Immature natural killer cell (primary cell): ENCODE results near the gene HDAC7. TPM values are rescaled to one million over a fixed set of nuclear protein-coding genes. Genes with fewer than 3 reads are reported as not detected.

ENCODE experiments used
- DNase-seq, 3 donors: peaks; one replicate each; pipeline ENCODE4 v3.0.0; 2022; ENCODE audit warnings: mixed read lengths in 1 of 3
- H3K27ac Mint-ChIP-seq, 6 donors: one replicate each; pipeline ENCODE4 v1.8.0; 2020; ENCODE audit warnings: mixed read lengths in 6 of 6, mild to moderate bottlenecking in 5 of 6, inconsistent platforms in 4 of 6, moderate library complexity in 3 of 6
- H3K27me3 Mint-ChIP-seq, 3 donors: one replicate each; pipeline ENCODE4 v1.8.0; 2020 to 2021; ENCODE audit warnings: low read depth in 3 of 3, mild to moderate bottlenecking in 3 of 3, mixed read lengths in 3 of 3, moderate library complexity in 3 of 3, inconsistent platforms in 1 of 3
- H3K36me3 Mint-ChIP-seq, 3 donors: one replicate each; pipeline ENCODE4 v1.8.0; 2020; ENCODE audit warnings: mixed read lengths in 3 of 3, inconsistent platforms in 2 of 3, mild to moderate bottlenecking in 2 of 3
- H3K4me1 Mint-ChIP-seq, 2 donors: one replicate each; pipeline ENCODE4 v1.8.0; 2020; ENCODE audit warnings: inconsistent platforms in 2 of 2, mild to moderate bottlenecking in 2 of 2, mixed read lengths in 2 of 2, moderate library complexity in 1 of 2
- H3K4me3 Mint-ChIP-seq, 5 donors: one replicate each; pipeline ENCODE4 v1.8.0; 2020; ENCODE audit warnings: mild to moderate bottlenecking in 5 of 5, mixed read lengths in 5 of 5, inconsistent platforms in 3 of 5, moderate library complexity in 3 of 5
- H3K9me3 Mint-ChIP-seq, 6 donors: one replicate each; pipeline ENCODE4 v1.8.0; 2020; ENCODE audit warnings: mild to moderate bottlenecking in 6 of 6, mixed read lengths in 6 of 6, inconsistent platforms in 4 of 6, moderate library complexity in 3 of 6
- polyA plus RNA-seq, 3 donors: library from polyadenylated mRNA; unstranded; fragments of 300-500 nt; fragmentation: Illumina TruSeq; gene quantifications; one replicate each; pipeline ENCODE4 v1.2.3, GENCODE V29; 2021

The HDAC7 gene
- polyA plus RNA-seq, 3 donors from 2014 or later: 5.9 to 29.1 (median 11.5) TPM

- Mint-ChIP-seq H3K4me1 (peaks cover 19 to 20% of the 10 kb centered on the region in 2 donors), H3K27ac (no peak overlapping the region), H3K4me3 (no peak overlapping the region), H3K27me3 (peaks cover 2 to 16% (median 5%) of the 10 kb centered on the region in 3 donors), H3K9me3 (no peaks in the 10 kb centered on the region), H3K36me3 (no peaks in the 10 kb centered on the region)
- DNase-seq: no peak
These were observed 41.8 kb downstream of the HDAC7 start for GRCh38 chr12:47777741-47778558.

- H3K36me3 Mint-ChIP-seq: no peaks in the 10 kb centered on the region
- H3K27me3 Mint-ChIP-seq: peaks cover 2 to 16% (median 9%) of the 10 kb centered on the region in 3 donors
- no peaks in the 10 kb centered on the region for H3K9me3 Mint-ChIP-seq
- DNase-seq: no peak
- H3K4me1 Mint-ChIP-seq: peaks cover 25 to 26% of the 10 kb centered on the region in 2 donors
- no peak overlapping the region for H3K27ac Mint-ChIP-seq
- no peak overlapping the region for H3K4me3 Mint-ChIP-seq
These were observed 42.6 kb downstream of the HDAC7 start for GRCh38 chr12:47777151-47777550.

GRCh38 chr12:47776471-47777143 lies 43.1 kb downstream of the HDAC7 start:
- Mint-ChIP-seq H3K9me3 (no peaks in the 10 kb centered on the region), H3K27me3 (peaks cover 2 to 16% (median 9%) of the 10 kb centered on the region in 3 donors), H3K4me1 (peaks cover 25 to 26% of the 10 kb centered on the region in 2 donors), H3K4me3 (no peak overlapping the region), H3K27ac (no peak overlapping the region), H3K36me3 (no peaks in the 10 kb centered on the region)
- DNase-seq: no peak

- Mint-ChIP-seq H3K27ac (no peak overlapping the region), H3K36me3 (no peaks in the 10 kb centered on the region), H3K27me3 (peaks cover 2 to 16% (median 9%) of the 10 kb centered on the region in 3 donors), H3K4me3 (peak overlapping the region in 4 of 5 donors; percentile 21 to 77 (median 43)), H3K9me3 (no peaks in the 10 kb centered on the region), H3K4me1 (peaks cover 25 to 26% of the 10 kb centered on the region in 2 donors)
- no peak for DNase-seq
These were observed 44.4 kb downstream of the HDAC7 start for GRCh38 chr12:47775100-47775911.

GRCh38 chr12:47774663-47775062 lies 45.0 kb downstream of the HDAC7 start:
- Mint-ChIP-seq H3K27ac (no peak overlapping the region), H3K36me3 (no peaks in the 10 kb centered on the region), H3K27me3 (peaks cover 2 to 16% (median 9%) of the 10 kb centered on the region in 3 donors), H3K4me3 (peak overlapping the region; percentile 9 to 89 (median 77)), H3K9me3 (no peaks in the 10 kb centered on the region), H3K4me1 (peaks cover 25 to 26% of the 10 kb centered on the region in 2 donors)
- no peak for DNase-seq

- Mint-ChIP-seq H3K27me3 (peaks cover 2 to 15% (median 9%) of the 10 kb centered on the region in 3 donors), H3K4me1 (peaks cover 19 to 21% of the 10 kb centered on the region in 2 donors), H3K4me3 (peak overlapping the region; percentile 77 to 89 (median 86)), H3K9me3 (no peaks in the 10 kb centered on the region), H3K27ac (peak overlapping the region in 3 of 6 donors; percentile 37 to 84 (median 84)), H3K36me3 (no peaks in the 10 kb centered on the region)
- no peak for DNase-seq
These were observed 45.7 kb downstream of the HDAC7 start for GRCh38 chr12:47773858-47774580.

- Mint-ChIP-seq H3K9me3 (no peaks in the 10 kb centered on the region), H3K36me3 (no peaks in the 10 kb centered on the region), H3K4me3 (peak within 1 kb of the TSS; percentile 85 to 89 (median 87)), H3K27me3 (peaks cover 2 to 14% (median 8%) of the 10 kb centered on the region in 3 donors), H3K27ac (peak within 1 kb of the TSS in 5 of 6 donors; percentile 43 to 86 (median 84)), H3K4me1 (peaks cover 17 to 18% of the 10 kb centered on the region in 2 donors)
- peak; percentile 67 to 74 (median 73) for DNase-seq
These were observed 46.4 kb downstream of the HDAC7 start, which contains the start of gene SLC48A1 for GRCh38 chr12:47773062-47773857. Gene SLC48A1, plus strand, starts transcription at chr12:47773238. Its CDS starts 67 bp downstream, at chr12:47773305.

GRCh38 chr12:47772738-47773061 lies 47.0 kb downstream of the HDAC7 start:
- Mint-ChIP-seq H3K4me1 (peaks cover 17 to 18% of the 10 kb centered on the region in 2 donors), H3K27me3 (peaks cover 2 to 14% (median 6%) of the 10 kb centered on the region in 3 donors), H3K4me3 (peak overlapping the region; percentile 83 to 87 (median 85)), H3K27ac (peak overlapping the region in 5 of 6 donors; percentile 43 to 86 (median 61)), H3K36me3 (no peaks in the 10 kb centered on the region), H3K9me3 (no peaks in the 10 kb centered on the region)
- no peak for DNase-seq

- H3K9me3 Mint-ChIP-seq: no peaks in the 10 kb centered on the region
- DNase-seq: no peak
- peak overlapping the region; percentile 83 to 87 (median 85) for H3K4me3 Mint-ChIP-seq
- H3K4me1 Mint-ChIP-seq: peaks cover 20 to 21% of the 10 kb centered on the region in 2 donors
- peak overlapping the region in 5 of 6 donors; percentile 43 to 86 (median 61) for H3K27ac Mint-ChIP-seq
- peaks cover 2 to 19% (median 5%) of the 10 kb centered on the region in 3 donors for H3K27me3 Mint-ChIP-seq
- H3K36me3 Mint-ChIP-seq: no peaks in the 10 kb centered on the region
These were observed 47.5 kb downstream of the HDAC7 start for GRCh38 chr12:47772094-47772660.

- H3K4me3 Mint-ChIP-seq: peak overlapping the region; percentile 15 to 51 (median 28)
- no peak for DNase-seq
- no peak overlapping the region for H3K27ac Mint-ChIP-seq
- H3K36me3 Mint-ChIP-seq: no peaks in the 10 kb centered on the region
- peaks cover 26 to 29% of the 10 kb centered on the region in 2 donors for H3K4me1 Mint-ChIP-seq
- peaks cover 2 to 19% (median 5%) of the 10 kb centered on the region in 3 donors for H3K27me3 Mint-ChIP-seq
- H3K9me3 Mint-ChIP-seq: no peaks in the 10 kb centered on the region
These were observed 48.4 kb downstream of the HDAC7 start for GRCh38 chr12:47771304-47771703.

- no peak for DNase-seq
- peaks cover 5 to 15% (median 7%) of the 10 kb centered on the region in 3 donors for H3K27me3 Mint-ChIP-seq
- no peak overlapping the region for H3K4me3 Mint-ChIP-seq
- no peak overlapping the region for H3K27ac Mint-ChIP-seq
- no peaks in the 10 kb centered on the region for H3K36me3 Mint-ChIP-seq
- peaks cover 23 to 33% of the 10 kb centered on the region in 2 donors for H3K4me1 Mint-ChIP-seq
- H3K9me3 Mint-ChIP-seq: no peaks in the 10 kb centered on the region
These were observed 49.5 kb downstream of the HDAC7 start for GRCh38 chr12:47770086-47770726.
